ENCODE measurements around the gene LRP1B.

- TF ChIP-seq CTCF (IDR thresholded peaks at IDR 0.05), result no peak
- no peak for TF ChIP-seq POLR2AphosphoS5 (IDR thresholded peaks at IDR 0.05)
Measured at GRCh38 chr2:141957827-141958450, 172.9 kb downstream of the LRP1B start.

Data from esophagus muscularis mucosa (tissue), 3 donors.